ENCODE data around the gene PCCA. TPM values are rescaled to one million over a fixed set of nuclear protein-coding genes. Genes with fewer than 3 reads are reported as not detected.

The PCCA gene
- total RNA-seq, 4 donors from 2014 or later, result 33.8 to 40.3 (median 39.0) TPM

GRCh38 chr13:100229603-100230002, 140.7 kb downstream of the PCCA start:
- Histone ChIP-seq H3K27ac (replicated peaks in 1 of 4) (no peak overlapping the region), H3K9me3 (no peaks in the 10 kb centered on the region), H3K4me3 (no peak overlapping the region), H3K27me3 (no peaks in the 10 kb centered on the region), H3K4me1 (peaks cover 0 to 16% (median 10%) of the 10 kb centered on the region in 4 donors), H3K36me3 (no peaks in the 10 kb centered on the region)
- WGBS, result 90% methylated on average over 7 of the region's 7 CpGs
- intact Hi-C loops (cut with DNase I), result loop anchor here (10.0 kb wide), 2 partner anchors 145 to 285 kb away; partner anchors contain the start of gene PCCA
- DNase-seq (ENCODE audit: extremely low spot score), result no peak
- no peak for TF ChIP-seq EP300 (IDR thresholded peaks at IDR 0.05)
- TF ChIP-seq, protein P1, sequence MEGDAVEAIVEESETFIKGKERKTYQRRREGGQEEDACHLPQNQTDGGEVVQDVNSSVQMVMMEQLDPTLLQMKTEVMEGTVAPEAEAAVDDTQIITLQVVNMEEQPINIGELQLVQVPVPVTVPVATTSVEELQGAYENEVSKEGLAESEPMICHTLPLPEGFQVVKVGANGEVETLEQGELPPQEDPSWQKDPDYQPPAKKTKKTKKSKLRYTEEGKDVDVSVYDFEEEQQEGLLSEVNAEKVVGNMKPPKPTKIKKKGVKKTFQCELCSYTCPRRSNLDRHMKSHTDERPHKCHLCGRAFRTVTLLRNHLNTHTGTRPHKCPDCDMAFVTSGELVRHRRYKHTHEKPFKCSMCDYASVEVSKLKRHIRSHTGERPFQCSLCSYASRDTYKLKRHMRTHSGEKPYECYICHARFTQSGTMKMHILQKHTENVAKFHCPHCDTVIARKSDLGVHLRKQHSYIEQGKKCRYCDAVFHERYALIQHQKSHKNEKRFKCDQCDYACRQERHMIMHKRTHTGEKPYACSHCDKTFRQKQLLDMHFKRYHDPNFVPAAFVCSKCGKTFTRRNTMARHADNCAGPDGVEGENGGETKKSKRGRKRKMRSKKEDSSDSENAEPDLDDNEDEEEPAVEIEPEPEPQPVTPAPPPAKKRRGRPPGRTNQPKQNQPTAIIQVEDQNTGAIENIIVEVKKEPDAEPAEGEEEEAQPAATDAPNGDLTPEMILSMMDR (IDR thresholded peaks at IDR 0.05), result no peak
- TF ChIP-seq POLR2AphosphoS5 (IDR thresholded peaks at IDR 0.05), result no peak
- no peak for TF ChIP-seq POLR2A (IDR thresholded peaks at IDR 0.05; ENCODE audit: low read depth)

GRCh38 chr13:100230769-100231149, 141.9 kb downstream of the PCCA start:
- no peaks in the 10 kb centered on the region for H3K27me3 ChIP-seq
- intact Hi-C loops (cut with DNase I), result loop anchor here (10.0 kb wide), 2 partner anchors 146 to 284 kb away; partner anchors contain the start of gene PCCA
- no peak overlapping the region for H3K27ac ChIP-seq (replicated peaks in 1 of 4)
- WGBS, result 95% methylated on average over 3 of the region's 3 CpGs
- no peak overlapping the region for H3K4me3 ChIP-seq
- H3K9me3 ChIP-seq, result no peaks in the 10 kb centered on the region
- H3K36me3 ChIP-seq, result no peaks in the 10 kb centered on the region
- peaks cover 8 to 26% (median 17%) of the 10 kb centered on the region in 4 donors for H3K4me1 ChIP-seq
- no peak for DNase-seq (ENCODE audit: extremely low spot score)
- TF ChIP-seq POLR2A (IDR thresholded peaks at IDR 0.05; ENCODE audit: low read depth) (no peak), EP300 (IDR thresholded peaks at IDR 0.05) (no peak), POLR2AphosphoS5 (IDR thresholded peaks at IDR 0.05) (no peak)
- TF ChIP-seq, protein P1 (IDR thresholded peaks at IDR 0.05), result no peak

- H3K27me3 ChIP-seq, result no peaks in the 10 kb centered on the region
- TF ChIP-seq POLR2AphosphoS5 (IDR thresholded peaks at IDR 0.05) (no peak), POLR2A (IDR thresholded peaks at IDR 0.05; ENCODE audit: low read depth) (no peak), EP300 (IDR thresholded peaks at IDR 0.05) (no peak)
- TF ChIP-seq, protein P1 (IDR thresholded peaks at IDR 0.05), result no peak
- 96% methylated on average over 3 of the region's 3 CpGs for WGBS
These were observed 142.3 kb downstream of the PCCA start for GRCh38 chr13:100231176-100231575.

GRCh38 chr13:100234006-100234405, 145.1 kb downstream of the PCCA start:
- Histone ChIP-seq H3K9me3 (no peaks in the 10 kb centered on the region), H3K27me3 (no peaks in the 10 kb centered on the region), H3K36me3 (no peaks in the 10 kb centered on the region), H3K4me3 (no peak overlapping the region), H3K27ac (replicated peaks in 1 of 4) (no peak overlapping the region), H3K4me1 (peaks cover 8 to 26% (median 17%) of the 10 kb centered on the region in 4 donors)
- intact Hi-C loops (cut with DNase I), result loop anchor here (10.0 kb wide), 2 partner anchors 149 to 281 kb away; partner anchors contain the start of gene PCCA
- TF ChIP-seq, protein P1 (IDR thresholded peaks at IDR 0.05), result no peak
- TF ChIP-seq EP300 (IDR thresholded peaks at IDR 0.05) (no peak), POLR2AphosphoS5 (IDR thresholded peaks at IDR 0.05) (no peak), POLR2A (IDR thresholded peaks at IDR 0.05; ENCODE audit: low read depth) (no peak)
- no peak for DNase-seq (ENCODE audit: extremely low spot score)
- 64% methylated on average over 4 of the region's 4 CpGs for WGBS

More at GRCh38 chr13:100231176-100231575, 142.3 kb downstream of the PCCA start:
- Histone ChIP-seq H3K4me1 (peaks cover 8 to 26% (median 17%) of the 10 kb centered on the region in 4 donors), H3K4me3 (no peak overlapping the region), H3K27ac (replicated peaks in 1 of 4) (no peak overlapping the region), H3K36me3 (no peaks in the 10 kb centered on the region), H3K9me3 (no peaks in the 10 kb centered on the region)
- intact Hi-C loops (cut with DNase I), result loop anchor here (10.0 kb wide), 2 partner anchors 146 to 284 kb away; partner anchors contain the start of gene PCCA
- DNase-seq (ENCODE audit: extremely low spot score), result no peak

Measured in esophagus muscularis mucosa (tissue), 4 donors.